Erythroblast (primary cell): ENCODE data around the gene DOCK11.

Source experiments
- GATA1 ChIP-seq: IDR thresholded peaks from 2 replicates; pipeline ENCODE4 v1.6.1; 2011; ENCODE audit warnings: low read depth, mild to moderate bottlenecking, control low read depth, low read length, moderate library complexity
- POLR2A ChIP-seq: IDR thresholded peaks from 2 replicates; pipeline ENCODE4 v1.6.1; 2011; ENCODE audit warnings: mild to moderate bottlenecking, low read length

DNA sequence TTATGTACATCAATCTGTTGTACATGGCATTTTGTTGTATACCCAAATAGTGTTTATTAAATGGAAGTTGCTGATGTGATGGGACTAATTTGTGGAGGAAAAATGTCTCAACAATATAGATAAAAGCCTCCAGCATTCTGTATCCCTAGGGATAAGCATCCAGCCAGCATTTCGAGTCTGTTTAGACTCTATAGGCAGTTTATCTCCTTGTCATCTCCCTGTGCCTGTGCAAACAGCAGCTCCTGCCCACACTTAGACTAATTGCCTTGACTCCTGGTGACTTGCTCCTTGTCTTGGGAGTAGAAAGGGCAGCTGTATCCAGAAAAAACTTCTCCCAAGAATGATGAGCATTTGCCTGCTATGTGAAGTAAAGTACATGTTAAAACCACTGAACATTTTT lies 83.8 kb downstream of the DOCK11 start:
- TF ChIP-seq POLR2A (no peak), GATA1 (no peak)
